Activated T-helper 1 cell treated with anti-CD3 and anti-CD28 coated beads, Interleukin-2, amount 50 U/mL, for 16 hours (primary cell): Measurements from ENCODE around the gene BBS9.

ENCODE experiments used
- DNase-seq, 2 donors: peaks; one replicate each; pipeline ENCODE4 v3.0.0-alpha.2; 2020; ENCODE audit warnings: low read depth in 1 of 2, low spot score in 1 of 2

BBS9 gene

DNA sequence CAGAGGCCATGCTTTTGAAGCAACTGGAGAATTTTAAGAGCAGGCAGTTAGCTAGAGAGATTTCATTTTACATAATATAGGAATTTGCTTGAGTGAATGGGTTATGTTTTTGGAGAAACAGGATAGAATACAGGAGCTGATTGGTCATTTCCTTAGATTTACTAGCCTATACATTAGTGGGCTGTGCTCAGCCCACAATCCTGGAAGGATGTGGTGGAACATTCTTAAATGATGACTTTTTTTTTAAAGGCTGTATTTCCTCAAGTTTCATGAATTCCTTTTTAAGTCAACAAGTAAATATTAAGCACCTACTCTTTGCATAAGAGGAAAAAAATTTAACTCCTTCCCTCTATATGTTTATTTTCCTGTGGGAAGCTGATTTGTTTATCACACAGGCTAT lies 461.6 kb downstream of the BBS9 start:
- DNase-seq: no peak

- no peak for DNase-seq
Measured at GRCh38 chr7:33591490-33591889, 462.1 kb downstream of the BBS9 start.

DNA sequence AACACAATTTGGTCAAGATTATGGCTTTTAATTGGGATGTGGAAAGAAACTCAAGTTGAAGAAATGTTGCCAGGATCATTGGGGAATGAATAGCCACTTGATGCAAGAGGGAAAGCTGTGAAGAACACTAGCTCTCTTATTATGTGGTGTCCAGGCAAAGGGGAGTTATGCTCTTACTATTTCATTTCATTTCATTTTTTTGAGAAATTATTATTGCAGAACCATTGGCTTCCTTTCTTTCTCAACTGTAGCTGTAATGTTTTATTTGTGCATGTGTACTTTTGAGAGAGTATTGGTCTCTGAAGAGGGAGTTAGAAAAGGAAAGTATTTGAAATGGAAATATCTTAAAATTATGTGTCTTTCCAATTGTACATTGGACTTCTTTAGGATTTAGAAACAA lies 463.4 kb downstream of the BBS9 start:
- no peak for DNase-seq

GRCh38 chr7:33593611-33594010 lies 464.2 kb downstream of the BBS9 start:
- DNase-seq: no peak

- DNase-seq: no peak
Measured at GRCh38 chr7:33596686-33597085, 467.3 kb downstream of the BBS9 start.

- DNase-seq: no peak
Measured at GRCh38 chr7:33597181-33597580, 467.8 kb downstream of the BBS9 start.

DNA sequence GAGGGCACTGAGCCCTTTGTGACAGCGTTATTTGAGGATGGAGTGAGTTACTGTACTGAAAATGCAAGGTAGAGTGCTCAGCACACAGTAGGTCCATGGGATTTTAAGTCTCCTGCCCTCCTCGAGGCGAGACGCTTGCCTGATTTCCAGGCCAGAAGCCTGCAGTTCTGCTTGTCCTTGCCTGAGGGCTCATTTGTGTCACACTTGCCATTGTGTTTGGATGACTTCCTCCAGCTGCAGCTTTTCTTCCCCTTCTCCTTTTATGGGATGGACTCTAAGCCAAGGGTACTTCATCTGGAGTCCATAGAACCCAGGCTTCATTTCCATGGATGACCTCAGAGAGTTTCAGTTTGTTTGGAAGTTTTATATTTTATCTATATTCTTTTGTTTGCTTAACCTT lies 471.7 kb downstream of the BBS9 start:
- no peak for DNase-seq

- DNase-seq: no peak
Measured at GRCh38 chr7:33601884-33602283, 472.5 kb downstream of the BBS9 start.

GRCh38 chr7:33604056-33604455 lies 474.7 kb downstream of the BBS9 start:
- no peak for DNase-seq

GRCh38 chr7:33610918-33611317 lies 481.6 kb downstream of the BBS9 start:
- no peak for DNase-seq

- no peak for DNase-seq
Measured at GRCh38 chr7:33612442-33612841, 483.1 kb downstream of the BBS9 start.

- no peak for DNase-seq
Measured at GRCh38 chr7:33614357-33615117, 485.2 kb downstream of the BBS9 start.

DNA sequence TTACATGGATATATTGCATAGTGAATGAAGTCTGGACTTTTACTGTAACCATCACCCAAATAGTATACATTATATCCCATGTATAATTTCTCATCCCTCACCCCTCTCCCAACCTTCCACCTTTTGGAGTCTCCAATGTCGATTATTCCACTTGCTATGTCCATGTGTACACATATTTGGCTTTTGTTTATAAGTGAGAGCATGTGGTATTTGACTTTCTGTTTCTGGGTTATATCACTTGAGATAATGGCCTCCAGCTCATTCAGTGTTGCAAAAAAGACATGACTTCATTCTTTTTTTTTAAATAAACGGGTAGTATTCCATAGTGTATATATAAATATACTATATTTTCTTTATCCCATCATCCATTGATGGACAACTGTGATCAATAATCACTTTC lies 487.4 kb downstream of the BBS9 start:
- no peak for DNase-seq

GRCh38 chr7:33619264-33619663 lies 489.9 kb downstream of the BBS9 start:
- DNase-seq: no peak

GRCh38 chr7:33623267-33623666 lies 493.9 kb downstream of the BBS9 start:
- DNase-seq: no peak

DNA sequence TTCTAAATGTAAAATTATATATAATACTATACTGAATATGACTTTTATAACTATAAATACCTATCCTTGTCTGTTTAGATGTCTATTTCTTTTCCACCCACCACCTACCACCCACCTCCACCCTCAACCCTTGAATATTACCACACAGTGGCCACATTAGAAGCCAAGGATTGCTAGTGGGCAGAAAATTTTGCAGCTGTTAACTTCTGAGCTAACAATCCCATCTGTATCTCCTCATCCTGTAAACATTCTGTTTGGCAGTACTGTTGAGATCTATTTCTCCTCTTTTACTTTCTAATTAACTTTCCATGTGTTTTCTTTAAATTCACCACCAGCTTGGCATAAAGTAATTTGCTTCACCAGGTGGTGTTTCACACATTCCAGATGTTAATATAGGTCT lies 494.9 kb downstream of the BBS9 start:
- no peak for DNase-seq

DNA sequence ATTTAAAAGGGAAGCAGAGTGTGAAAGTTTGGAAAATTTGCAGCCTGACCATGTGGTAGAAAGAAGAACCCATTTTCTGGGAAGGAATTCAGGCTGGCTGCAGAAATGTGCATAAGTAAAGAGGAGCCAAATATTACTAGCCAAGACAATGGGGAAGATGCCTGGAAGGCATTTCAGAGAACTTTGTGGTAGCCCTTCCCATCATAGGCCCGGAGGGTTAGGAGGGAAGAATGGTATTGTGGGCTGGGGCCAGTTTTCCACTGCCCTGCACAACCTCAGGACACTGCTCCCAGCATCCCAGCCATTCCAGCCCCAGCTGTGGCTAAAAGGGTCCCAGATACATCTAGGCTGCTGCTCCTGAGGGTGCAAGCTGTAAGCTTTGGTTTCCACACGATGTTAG lies 497.5 kb downstream of the BBS9 start:
- no peak for DNase-seq

- no peak for DNase-seq
Measured at GRCh38 chr7:33627741-33628140, 498.4 kb downstream of the BBS9 start.

GRCh38 chr7:33628894-33629293 lies 499.5 kb downstream of the BBS9 start:
- no peak for DNase-seq

- no peak for DNase-seq
Measured at GRCh38 chr7:33630359-33630758, 501.0 kb downstream of the BBS9 start.

GRCh38 chr7:33632322-33632721 lies 503.0 kb downstream of the BBS9 start:
- DNase-seq: no peak

DNA sequence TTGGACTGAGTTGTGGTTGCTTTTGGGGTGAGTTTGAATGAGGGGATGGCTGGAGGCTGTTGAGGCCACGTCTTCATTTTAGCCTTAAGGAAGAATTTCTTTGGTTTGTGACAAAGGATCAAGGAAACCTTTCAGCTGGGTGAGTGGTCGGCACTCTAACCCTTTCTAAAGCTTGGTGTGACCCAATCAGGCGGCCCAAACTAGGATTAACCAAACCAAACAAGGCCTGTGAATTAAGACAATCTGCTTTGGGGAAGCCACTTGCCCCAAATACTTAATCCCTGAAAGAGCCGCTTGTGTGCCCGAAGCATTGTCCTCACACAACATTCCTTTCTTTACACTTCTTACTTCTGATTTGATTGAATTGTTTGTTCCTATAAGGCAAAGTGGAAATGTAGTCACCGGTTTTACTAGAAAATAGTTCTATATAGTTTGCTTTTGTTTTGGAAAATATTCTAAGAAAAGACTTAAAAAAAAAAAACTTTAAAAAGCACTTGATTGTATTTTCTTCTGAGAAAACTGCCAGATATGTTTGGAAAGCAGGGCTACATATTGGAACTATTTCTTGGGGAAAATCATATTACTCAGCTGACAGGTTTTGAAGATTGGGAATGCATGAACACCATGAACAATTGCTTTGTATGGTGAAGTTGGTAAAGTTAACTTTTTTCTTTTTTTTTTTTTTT lies 503.6 kb downstream of the BBS9 start:
- DNase-seq: no peak

DNA sequence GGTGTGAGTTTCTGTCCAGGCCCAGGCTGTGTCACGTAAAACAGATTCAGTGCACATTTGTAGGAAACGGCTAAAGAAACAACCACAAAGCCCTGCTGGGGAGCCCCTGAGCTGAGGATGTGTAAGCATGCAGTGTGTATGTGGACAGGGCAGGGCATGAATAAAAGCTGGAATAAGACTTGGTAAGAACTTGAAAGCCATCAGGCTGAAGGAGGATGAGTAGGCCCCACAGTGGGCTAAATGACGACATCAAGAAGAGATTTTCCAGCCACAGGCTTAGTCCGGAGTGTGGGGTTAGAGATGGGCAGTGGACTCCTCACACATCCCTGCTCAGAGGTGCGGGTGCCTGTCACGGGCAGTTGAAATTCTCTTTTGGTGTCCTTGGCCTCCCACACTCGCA lies 505.2 kb downstream of the BBS9 start:
- no peak for DNase-seq
